Upper lobe of left lung (tissue), 6 donors: ENCODE measurements around the gene RAB33A. TPM values are rescaled to one million over a fixed set of nuclear protein-coding genes. Genes with fewer than 3 reads are reported as not detected.

Experiments
- ATAC-seq, 2 donors: fragments of 200-7000 bp; cut with Tn5 transposase; one replicate each; pipeline ENCODE4 v1.9.1; 2022; ENCODE audit warnings: mild to moderate bottlenecking in 2 of 2, moderate library complexity in 2 of 2; ENCODE audit not compliant: low FRiP score in 2 of 2
- DNase-seq, 2 donors: peaks; one replicate each; pipeline ENCODE4 v3.0.0-alpha.2; 2019 to 2020
- H3K27ac ChIP-seq, 4 donors: fragments of 200-600 bp; sonication (generic); one replicate each; pipeline ENCODE4 v1.5.1; 2016 to 2019
- H3K27me3 ChIP-seq, 4 donors: fragments of 200-600 bp; sonication (generic); one replicate each; pipeline ENCODE4 v1.5.1; 2017 to 2019
- H3K36me3 ChIP-seq, 4 donors: fragments of 200-600 bp; sonication (generic); one replicate each; pipeline ENCODE4 v1.5.1; 2016 to 2019
- H3K4me1 ChIP-seq, 4 donors: fragments of 200-600 bp; sonication (generic); one replicate each; pipeline ENCODE4 v1.5.1; 2018 to 2019
- H3K4me3 ChIP-seq, 4 donors: fragments of 200-600 bp; sonication (generic); one replicate each; pipeline ENCODE4 v1.5.1; 2017 to 2019; ENCODE audit warnings: mild to moderate bottlenecking in 2 of 4, moderate library complexity in 1 of 4
- H3K9me3 ChIP-seq, 4 donors: fragments of 200-600 bp; sonication (generic); one replicate each; pipeline ENCODE4 v1.5.1; 2018 to 2019
- CTCF ChIP-seq, 6 experiments: fragments of 450-650 bp in 4 of 6; fragments of 200-600 bp in 2 of 6; sonication (generic) in 2 of 6; IDR thresholded peaks; one replicate each; pipeline ENCODE4 v1.5.1; 2016 to 2019; ENCODE audit warnings: antibody characterized with exemption in 6 of 6
- EP300 ChIP-seq, 4 donors: sonication (generic); formaldehyde crosslinking; IDR thresholded peaks; one replicate each; pipeline ENCODE4 v1.5.1; 2017; ENCODE audit warnings: antibody characterized with exemption in 4 of 4, control low read depth in 2 of 4
- POLR2A ChIP-seq, 4 donors: fragments of 450-650 bp; IDR thresholded peaks; one replicate each; pipeline ENCODE4 v1.5.1; 2016 to 2017; ENCODE audit warnings: antibody characterized with exemption in 4 of 4, mild to moderate bottlenecking in 2 of 4
- POLR2AphosphoS5 ChIP-seq, 2 donors: sonication (generic); formaldehyde crosslinking; IDR thresholded peaks; one replicate each; pipeline ENCODE4 v1.5.1; 2017; ENCODE audit warnings: antibody characterized with exemption in 2 of 2
- WGBS, 2 donors: methylation state at CpG; one replicate each; pipeline ENCODE4 v1.1.5; 2017 to 2018; 5-methylcytosine and 5-hydroxymethylcytosine counted together
- total RNA-seq, 6 donors: library from RNA; depleted of rRNA in 4 of 6; stranded (reverse); fragments of >200 nt in 4 of 6; gene quantifications; one replicate each; pipeline versions ENCODE4 v1.1.0 to v1.2.1, GENCODE V29; 2016 to 2021
- donor health status: DM: no; HTN: no; CAD: no; lungs with moderate emphysema.
- donor health status: DM: no; HTN: yes; CAD: no; lungs with severe emphysema.

Gene RAB33A
- total RNA-seq, 6 donors from 2014 or later, result 0.29 to 1.1 (median 0.75) TPM; not detected in 2

- Histone ChIP-seq H3K36me3 (no peaks in the 10 kb centered on the region), H3K4me1 (no peaks in the 10 kb centered on the region), H3K9me3 (no peaks in the 10 kb centered on the region), H3K27ac (no peak overlapping the region), H3K4me3 (no peak overlapping the region), H3K27me3 (no peaks in the 10 kb centered on the region)
- 92 to 97% methylated on average over 11 of the region's 11 CpGs for WGBS, 2 donors
- no peak for ATAC-seq
- TF ChIP-seq POLR2AphosphoS5 (IDR thresholded peaks at IDR 0.05), result no peak
- no peak for TF ChIP-seq EP300 (IDR thresholded peaks at IDR 0.05)
- TF ChIP-seq CTCF (IDR thresholded peaks at IDR 0.05), result no peak
- no peak for TF ChIP-seq POLR2A (IDR thresholded peaks at IDR 0.05)
- DNase-seq, result no peak
Measured at GRCh38 chrX:130184168-130184567, 12.4 kb downstream of the RAB33A start.

GRCh38 chrX:130184857-130185256 is 13.1 kb downstream of the RAB33A start:
- ATAC-seq, result no peak

GRCh38 chrX:130186651-130187050 is 14.9 kb downstream of the RAB33A start:
- ATAC-seq (peak in 1 of 2 donors; percentile 56), DNase-seq (no peak)
- WGBS, 2 donors, result 70 to 90% methylated on average over 2 to 4 of the region's 4 CpGs
- Histone ChIP-seq H3K4me1 (peaks cover 0 to under 1% (median 0%) of the 10 kb centered on the region in 4 donors), H3K27me3 (no peaks in the 10 kb centered on the region), H3K9me3 (no peaks in the 10 kb centered on the region), H3K36me3 (no peaks in the 10 kb centered on the region), H3K27ac (no peak overlapping the region), H3K4me3 (no peak overlapping the region)
- TF ChIP-seq POLR2AphosphoS5 (IDR thresholded peaks at IDR 0.05) (no peak), CTCF (IDR thresholded peaks at IDR 0.05) (no peak), POLR2A (IDR thresholded peaks at IDR 0.05) (no peak)

More at GRCh38 chrX:130184857-130185256, 13.1 kb downstream of the RAB33A start:
- no peak for DNase-seq
- Histone ChIP-seq H3K9me3 (no peaks in the 10 kb centered on the region), H3K27ac (no peak overlapping the region), H3K36me3 (no peaks in the 10 kb centered on the region), H3K4me1 (no peaks in the 10 kb centered on the region), H3K4me3 (no peak overlapping the region), H3K27me3 (no peaks in the 10 kb centered on the region)
- WGBS, 2 donors, result 27 to 40% methylated on average over 2 of the region's 2 CpGs
- TF ChIP-seq EP300 (IDR thresholded peaks at IDR 0.05) (no peak), CTCF (IDR thresholded peaks at IDR 0.05) (no peak), POLR2A (IDR thresholded peaks at IDR 0.05) (no peak), POLR2AphosphoS5 (IDR thresholded peaks at IDR 0.05) (no peak)

GRCh38 chrX:130190801-130191200 is 19.0 kb downstream of the RAB33A start:
- DNase-seq (no peak), ATAC-seq (no peak)
- peaks cover 0 to 8% (median 0%) of the 10 kb centered on the region in 4 donors for H3K4me1 ChIP-seq
- H3K4me3 ChIP-seq, result no peak overlapping the region
- H3K27me3 ChIP-seq, result no peaks in the 10 kb centered on the region
- no peak overlapping the region for H3K27ac ChIP-seq
- no peaks in the 10 kb centered on the region for H3K36me3 ChIP-seq
- 91% methylated on average over 4 of the region's 4 CpGs; no CpG with 5 or more reads in 1 of the 2 donors for WGBS, 2 donors
- no peaks in the 10 kb centered on the region for H3K9me3 ChIP-seq
- TF ChIP-seq CTCF (IDR thresholded peaks at IDR 0.05) (no peak), EP300 (IDR thresholded peaks at IDR 0.05) (no peak), POLR2A (IDR thresholded peaks at IDR 0.05) (no peak), POLR2AphosphoS5 (IDR thresholded peaks at IDR 0.05) (no peak)

GRCh38 chrX:130196466-130196865 is 24.7 kb downstream of the RAB33A start:
- no peaks in the 10 kb centered on the region for H3K36me3 ChIP-seq
- no peak for DNase-seq
- no peak overlapping the region for H3K27ac ChIP-seq

More at GRCh38 chrX:130196466-130196865, 24.7 kb downstream of the RAB33A start:
- 72 to 81% methylated on average over 7 of the region's 7 CpGs for WGBS, 2 donors
- no peaks in the 10 kb centered on the region for H3K9me3 ChIP-seq
- no peak for ATAC-seq
- H3K27me3 ChIP-seq, result no peaks in the 10 kb centered on the region
- peaks cover 0 to 8% (median 0%) of the 10 kb centered on the region in 4 donors for H3K4me1 ChIP-seq
- H3K4me3 ChIP-seq, result no peak overlapping the region
- no peak for TF ChIP-seq CTCF (IDR thresholded peaks at IDR 0.05)
- no peak for TF ChIP-seq POLR2AphosphoS5 (IDR thresholded peaks at IDR 0.05)
- no peak for TF ChIP-seq POLR2A (IDR thresholded peaks at IDR 0.05)
- TF ChIP-seq EP300 (IDR thresholded peaks at IDR 0.05), result no peak
